C4-2B (cell line): ENCODE measurements around the gene NUCB1.

Experiments used
- CTCF ChIP-seq: fragments of 450-650 bp; conservative IDR thresholded peaks from 2 replicates; pipeline ENCODE4 v1.5.1; 2017; ENCODE audit warnings: mild to moderate bottlenecking
- ZFX ChIP-seq: fragments of 450-650 bp; IDR thresholded peaks from 2 replicates; pipeline ENCODE4 v1.6.1; 2017

GRCh38 chr19:48961051-48961649 lies 61.0 kb downstream of the NUCB1 start:
- TF ChIP-seq CTCF (no peak), ZFX (no peak)
